HCT116 (cell line): Measurements from ENCODE around the gene ALLC. TPM values are rescaled to one million over a fixed set of nuclear protein-coding genes. Genes with fewer than 3 reads are reported as not detected.

Experiments
- ATAC-seq: fragments of 200-7000 bp; cut with Tn5 transposase; 2 replicates; pipeline ENCODE4 v1.9.1; 2020; ENCODE audit warnings: mild to moderate bottlenecking, moderate library complexity
- BruUV-seq: library from RNA; stranded (reverse); fragments of 400-500 nt; replicated peaks from 2 replicates; lab custom pipeline; 2021; lab: Mats Ljungman, UMichigan
- CTCF ChIA-PET: fragments of 300-600 bp; sonication (Branson Sonifier 250); formaldehyde crosslinking; loops from one replicate; lab custom pipeline; 2021; ENCODE audit warnings: antibody characterized with exemption; lab: Charles Lee
- POLR2A ChIA-PET: fragments of 300-600, 350-600 bp; sonication (Branson Sonifier 250); formaldehyde crosslinking; loops from one replicate; lab custom pipeline; 2021; ENCODE audit warnings: antibody characterized with exemption; lab: Charles Lee
- RAD21 ChIA-PET, 2 experiments: fragments of 300-600 bp; sonication (Branson Sonifier 250); formaldehyde crosslinking; loops; one replicate each; lab custom pipeline; 2023; ENCODE audit warnings: low total read pairs in 2 of 2; ENCODE audit not compliant: uncharacterized antibody in 2 of 2, unreplicated experiment in 2 of 2, low non-redundant PET in 1 of 2; lab: Charles Lee
- DNase-seq: peaks from one replicate; pipeline ENCODE4 v3.0.0-alpha.2; 2010; ENCODE audit warnings: low read depth, low spot score
- H2AFZ ChIP-seq: fragments of 200-600 bp; shearing (Covaris generic), sonication (generic); 2 replicates; pipeline ENCODE4 v1.6.1; 2017; ENCODE audit warnings: low read depth, mixed run types, mixed read lengths, antibody characterized with exemption, low read length; ENCODE audit not compliant: poor library complexity, severe bottlenecking
- H3K27ac ChIP-seq: 2 replicates; pipeline ENCODE4 v1.5.1; 2012; ENCODE audit warnings: low read depth, low read length
- H3K27me3 ChIP-seq: fragments of 200-600 bp; sonication (generic); 2 replicates; pipeline ENCODE4 v1.6.1; 2016; ENCODE audit warnings: mixed run types, low read length, mixed read lengths; ENCODE audit not compliant: insufficient read depth
- H3K36me3 ChIP-seq, 2 experiments: fragments of 200-500 bp in 1 of 2; fragments of 200-600 bp in 1 of 2; sonication (Bioruptor generic) in 1 of 2; sonication (generic) in 1 of 2; 2 replicates each; pipeline versions ENCODE4 v1.5.1 to v1.6.1; 2014 to 2016; ENCODE audit warnings: low read length in 2 of 2, inconsistent platforms in 1 of 2, mixed read lengths in 1 of 2, mixed run types in 1 of 2; ENCODE audit not compliant: insufficient read depth in 2 of 2, control insufficient read depth in 1 of 2
- H3K4me1 ChIP-seq, 2 experiments: fragments of 200-600 bp in 1 of 2; sonication (generic) in 1 of 2; 2 replicates each; pipeline versions ENCODE4 v1.5.1 to v1.6.1; 2012 to 2017; ENCODE audit warnings: low read length in 2 of 2, inconsistent platforms in 1 of 2, mild to moderate bottlenecking in 1 of 2, mixed read lengths in 1 of 2, mixed run types in 1 of 2, moderate library complexity in 1 of 2; ENCODE audit not compliant: insufficient read depth in 2 of 2, control insufficient read depth in 1 of 2
- H3K4me2 ChIP-seq: fragments of 200-600 bp; sonication (generic); 2 replicates; pipeline ENCODE4 v1.6.1; 2017; ENCODE audit warnings: mixed run types, low read length, mixed read lengths
- H3K4me3 ChIP-seq, 2 experiments: fragments of 200-600 bp in 1 of 2; sonication (generic) in 1 of 2; replicated peaks in 1 of 2; 2 replicates each; pipeline ENCODE4 v1.5.1; 2011 to 2016; ENCODE audit warnings: low read length in 2 of 2, control low read depth in 1 of 2, low read depth in 1 of 2, mild to moderate bottlenecking in 1 of 2, mixed read lengths in 1 of 2, mixed run types in 1 of 2
- H3K79me2 ChIP-seq: fragments of 200-600 bp; sonication (generic); 2 replicates; pipeline ENCODE4 v1.6.1; 2017; ENCODE audit warnings: mild to moderate bottlenecking, mixed run types, low read length, moderate library complexity, mixed read lengths; ENCODE audit not compliant: insufficient read depth
- H3K9ac ChIP-seq: fragments of 200-600 bp; sonication (generic); 2 replicates; pipeline ENCODE4 v1.6.1; 2016; ENCODE audit warnings: low read length, mixed read lengths
- H3K9me2 ChIP-seq: fragments of 200-600 bp; sonication (generic), shearing (Covaris generic); 2 replicates; pipeline ENCODE4 v1.6.1; 2017; ENCODE audit warnings: mixed run types, mild to moderate bottlenecking, moderate library complexity; ENCODE audit not compliant: insufficient read depth
- H3K9me3 ChIP-seq, 2 experiments: fragments of 200-500 bp in 1 of 2; fragments of 200-600 bp in 1 of 2; sonication (Bioruptor generic) in 1 of 2; sonication (generic) in 1 of 2; 2 replicates each; pipeline ENCODE4 v1.6.1; 2014 to 2017; ENCODE audit warnings: low read length in 2 of 2, mixed read lengths in 2 of 2, inconsistent platforms in 1 of 2, low read depth in 1 of 2, mild to moderate bottlenecking in 1 of 2, mixed run types in 1 of 2, moderate library complexity in 1 of 2; ENCODE audit not compliant: control insufficient read depth in 1 of 2, insufficient read depth in 1 of 2
- H4K20me1 ChIP-seq: fragments of 200-600 bp; sonication (generic), shearing (Covaris generic); 2 replicates; pipeline ENCODE4 v1.6.1; 2017; ENCODE audit warnings: mixed run types, mild to moderate bottlenecking, moderate library complexity; ENCODE audit not compliant: insufficient read depth
- CEBPB ChIP-seq: IDR thresholded peaks from 2 replicates; pipeline ENCODE4 v1.6.1; 2012; ENCODE audit warnings: low read depth
- FOSL1 ChIP-seq: IDR thresholded peaks from 2 replicates; pipeline ENCODE4 v1.6.1; 2012; ENCODE audit warnings: low read depth
- RAD21 ChIP-seq: IDR thresholded peaks from 2 replicates; pipeline ENCODE4 v1.6.1; 2012; ENCODE audit warnings: low read depth, mild to moderate bottlenecking
- SIN3A ChIP-seq: IDR thresholded peaks from 2 replicates; pipeline ENCODE4 v1.6.1; 2012; ENCODE audit warnings: low read depth
- ZNF274 ChIP-seq: fragments of 200-500 bp; sonication (Bioruptor generic); IDR thresholded peaks from 2 replicates; pipeline ENCODE4 v1.6.1; 2014; ENCODE audit warnings: mild to moderate bottlenecking, low read depth, low read length, inconsistent platforms
- intact Hi-C: fragments of 100-400 bp; cut with micrococcal nuclease; formaldehyde crosslinking; loops from 2 replicates; pipeline ENCODE4 v1.10.0; 2022
- total RNA-seq: library from RNA; stranded (reverse); gene quantifications from one replicate; pipeline ENCODE4 v1.2.1, GENCODE V29; 2021; ENCODE audit not compliant: unreplicated experiment

The ALLC gene
- total RNA-seq, 1 experiment from 2014 or later: not detected

DNA sequence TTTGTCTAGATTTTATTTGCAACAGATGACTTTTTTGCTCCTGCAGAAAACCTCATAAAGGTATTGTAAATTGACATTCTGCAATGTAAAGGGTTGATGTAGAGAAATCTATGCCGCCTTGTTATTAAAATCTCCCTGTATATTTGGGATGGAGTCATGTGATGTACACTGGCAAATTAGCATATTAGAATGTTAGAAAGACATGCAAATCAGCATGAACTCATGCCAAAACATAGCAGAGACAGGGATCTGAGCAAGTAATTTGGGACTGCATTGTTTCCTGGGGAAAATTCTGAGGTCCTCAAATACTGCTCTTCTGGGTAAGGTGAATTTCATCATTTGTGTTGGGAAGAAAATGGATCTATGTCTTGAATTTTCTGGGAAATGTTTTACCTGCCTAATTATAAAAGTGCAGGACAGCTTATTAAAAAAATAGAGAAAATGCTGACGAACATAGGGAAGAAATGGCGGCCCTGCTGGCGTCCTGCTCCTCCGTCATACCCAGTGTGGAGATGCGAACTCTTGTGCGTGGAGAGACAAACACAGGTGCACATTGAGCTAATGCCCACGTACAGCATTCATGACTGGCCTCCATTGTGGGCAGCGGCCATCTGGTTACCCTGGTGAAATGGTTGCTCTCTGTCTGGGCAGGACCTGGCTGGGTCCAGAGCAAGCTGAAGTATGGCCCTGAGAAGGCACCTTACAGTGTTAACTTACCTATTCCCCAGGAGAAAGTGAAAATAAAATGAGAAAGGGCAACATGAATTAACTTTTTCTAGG lies 16.3 kb downstream of the ALLC start:
- Histone ChIP-seq H3K4me3 (no peak overlapping the region), H3K36me3 (no peaks in the 10 kb centered on the region), H3K9me3 (no peaks in the 10 kb centered on the region), H3K27ac (no peak overlapping the region), H3K79me2 (no peaks in the 10 kb centered on the region), H2AFZ (no peak overlapping the region), H4K20me1 (no peaks in the 10 kb centered on the region), H3K9me2 (no peaks in the 10 kb centered on the region), H3K27me3 (peaks cover 8% of the 10 kb centered on the region; the same call in 1 of the 2 replicates), H3K4me1 (no peaks in the 10 kb centered on the region), H3K9ac (no peak overlapping the region), H3K4me2 (no peak overlapping the region)
- DNase-seq: no peak
- TF ChIP-seq CEBPB (no peak), SIN3A (no peak), FOSL1 (no peak), ZNF274 (no peak)
- intact Hi-C loops: no loop called here
- no peak for ATAC-seq
- no TSS peak for BruUV-seq
- RAD21 ChIA-PET: no interaction called here
- POLR2A ChIA-PET: no interaction called here
- CTCF ChIA-PET: no interaction called here

DNA sequence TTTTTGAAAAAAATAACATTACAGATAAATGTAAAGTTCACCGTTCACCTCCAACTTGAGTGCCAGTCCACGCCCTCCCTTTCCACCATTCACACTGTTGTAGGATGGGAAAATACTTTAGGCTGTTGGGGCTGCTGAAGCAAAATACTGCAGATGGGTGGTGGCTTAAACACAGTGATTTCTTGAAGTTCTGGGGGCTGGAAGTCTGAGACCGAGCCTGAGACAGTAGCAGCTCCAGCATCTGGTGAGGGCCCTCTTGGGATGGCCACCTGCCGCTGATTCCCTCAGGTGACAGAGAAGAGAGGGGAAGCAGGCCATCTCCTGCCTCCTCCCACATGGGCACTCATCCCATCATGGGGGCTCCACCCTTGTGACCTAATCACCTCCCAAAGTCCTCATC lies 17.7 kb downstream of the ALLC start:
- Histone ChIP-seq H3K27ac (no peak overlapping the region), H3K4me2 (no peak overlapping the region), H3K4me3 (no peak overlapping the region), H3K36me3 (no peaks in the 10 kb centered on the region), H2AFZ (no peak overlapping the region), H3K9ac (no peak overlapping the region), H3K79me2 (no peaks in the 10 kb centered on the region), H3K9me2 (no peaks in the 10 kb centered on the region), H3K27me3 (peaks cover 11% of the 10 kb centered on the region; the same call in 1 of the 2 replicates), H3K9me3 (no peaks in the 10 kb centered on the region), H4K20me1 (no peaks in the 10 kb centered on the region), H3K4me1 (no peaks in the 10 kb centered on the region)
- TF ChIP-seq RAD21 (no peak), ZNF274 (no peak)
- ATAC-seq (no peak), DNase-seq (no peak)
- intact Hi-C loops: no loop called here
- CTCF ChIA-PET: no interaction called here
- POLR2A ChIA-PET: no interaction called here
- RAD21 ChIA-PET: no interaction called here
- BruUV-seq: no TSS peak
